ENCODE data around the gene BECN2.
"Not testable (repeated sequence)": the region's sequence is repeated elsewhere in the genome, so short reads cannot be mapped to it uniquely, and the experiment has no call there.

Gene BECN2

DNA sequence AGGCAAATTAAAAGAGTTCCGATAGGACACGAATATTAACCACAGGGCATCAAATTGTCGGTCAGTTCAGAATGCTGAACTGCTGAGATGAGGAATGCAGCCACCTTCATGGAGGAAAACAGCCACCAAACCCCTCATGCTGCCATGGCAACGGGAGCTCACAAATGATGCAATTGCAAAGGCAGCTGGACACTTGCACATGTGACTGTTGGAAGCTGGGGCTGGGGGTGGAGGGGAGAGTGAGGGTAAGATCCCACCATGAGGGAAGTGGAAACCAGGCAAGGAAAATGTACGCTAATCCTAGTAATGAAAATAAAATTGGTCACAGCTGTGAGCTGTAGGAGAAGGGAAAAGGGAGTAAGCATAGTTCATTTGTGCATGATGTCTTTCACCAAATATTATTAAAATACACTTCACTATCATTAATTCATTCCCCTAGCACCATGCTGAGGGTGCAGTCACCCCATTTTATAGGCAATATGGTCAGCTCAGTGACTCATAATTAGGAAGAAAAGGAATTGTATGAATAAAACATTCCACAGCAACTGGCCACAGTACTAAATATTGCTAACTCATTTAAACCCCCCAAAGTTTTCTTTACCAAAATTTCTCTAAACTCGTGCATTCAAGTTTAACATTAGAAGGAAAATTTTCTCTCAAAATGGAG, 15.3 kb downstream of the BECN2 start:
- DNase-seq (ENCODE audit: extremely low spot score, insufficient read length, low read depth): no peak
- no peak for FAIRE-seq

DNA sequence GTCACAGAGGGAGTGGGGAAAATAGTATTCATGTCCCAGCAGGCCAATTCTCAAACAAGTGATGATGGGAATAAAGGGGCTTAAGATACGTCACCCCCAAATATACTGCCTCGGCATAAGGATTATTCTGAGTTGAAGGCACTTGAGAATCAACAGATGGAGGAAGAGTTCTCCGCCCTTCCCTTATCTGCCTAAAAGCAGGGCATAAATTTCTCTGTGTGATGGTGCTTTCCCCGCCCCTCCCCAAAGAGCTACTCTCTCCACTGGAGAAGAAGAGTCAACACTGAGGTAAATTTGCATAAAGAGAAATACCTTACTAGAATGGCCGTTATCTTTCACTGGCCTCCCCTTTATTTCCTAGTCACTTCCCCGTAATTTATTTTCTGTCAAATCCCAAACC, 18.7 kb downstream of the BECN2 start:
- no peak for DNase-seq (ENCODE audit: extremely low spot score, insufficient read length, low read depth)
- FAIRE-seq: no peak

DNA sequence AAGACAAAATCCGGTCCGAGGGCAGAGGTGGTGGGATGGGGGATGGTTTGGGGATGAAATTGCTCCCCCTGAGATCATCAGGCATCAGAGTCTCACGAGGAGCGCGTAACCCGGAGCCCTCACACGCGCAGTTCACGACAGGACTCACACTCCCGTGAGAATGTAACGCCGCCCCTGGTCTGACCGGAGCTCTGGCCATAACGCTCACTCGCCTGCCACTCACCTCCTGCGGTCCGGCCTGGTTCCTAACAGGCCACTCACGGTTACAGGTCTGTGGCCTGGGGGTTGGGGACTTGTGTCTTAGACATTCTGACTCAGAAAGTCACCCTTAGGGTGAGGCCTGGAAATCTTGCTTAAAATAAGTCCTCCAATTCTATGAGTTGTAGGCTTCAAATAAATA, 21.5 kb downstream of the BECN2 start:
- DNase-seq (ENCODE audit: extremely low spot score, insufficient read length, low read depth) (no peak), FAIRE-seq (no peak)

DNA sequence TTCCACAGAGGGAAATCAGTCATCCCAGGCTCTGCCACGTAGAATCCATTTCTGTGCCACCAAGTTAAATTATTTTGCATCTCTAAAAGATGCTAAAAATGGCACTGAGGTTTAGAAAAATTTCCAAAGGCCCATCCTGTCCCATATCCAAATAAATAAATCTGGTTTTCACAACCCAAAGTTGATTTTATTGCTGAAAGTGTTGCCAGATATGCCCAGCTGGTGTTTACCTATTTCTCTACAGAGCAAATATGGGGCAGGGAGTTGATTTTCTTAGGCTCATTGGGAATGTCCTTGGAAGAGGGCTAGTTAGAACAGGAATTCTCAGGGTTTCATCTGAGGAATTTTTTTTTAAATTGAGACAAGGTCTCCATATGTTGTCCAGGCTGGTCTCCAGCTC, 22.4 kb downstream of the BECN2 start:
- DNase-seq (ENCODE audit: extremely low spot score, insufficient read length, low read depth): no peak
- FAIRE-seq: no peak

DNA sequence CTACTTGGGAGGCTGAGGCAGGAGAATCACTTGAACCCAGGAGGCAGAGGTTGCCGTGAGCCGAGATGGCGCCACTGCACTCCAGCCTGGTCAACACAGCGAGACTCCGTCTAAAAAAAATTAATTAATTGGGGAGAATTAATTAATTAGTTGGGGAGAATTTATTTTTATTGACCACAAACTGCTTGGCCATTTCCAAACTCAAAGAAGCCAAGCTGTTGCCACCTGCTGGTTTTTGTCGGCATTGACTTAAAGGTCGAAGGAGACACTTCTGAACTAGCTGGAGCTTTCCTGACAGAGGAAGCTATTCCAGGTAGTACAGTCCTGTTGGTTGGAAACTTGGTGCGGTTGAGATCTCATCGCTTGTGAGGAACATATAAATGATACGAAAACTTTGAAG, 28.2 kb downstream of the BECN2 start:
- no peak for FAIRE-seq

DNA sequence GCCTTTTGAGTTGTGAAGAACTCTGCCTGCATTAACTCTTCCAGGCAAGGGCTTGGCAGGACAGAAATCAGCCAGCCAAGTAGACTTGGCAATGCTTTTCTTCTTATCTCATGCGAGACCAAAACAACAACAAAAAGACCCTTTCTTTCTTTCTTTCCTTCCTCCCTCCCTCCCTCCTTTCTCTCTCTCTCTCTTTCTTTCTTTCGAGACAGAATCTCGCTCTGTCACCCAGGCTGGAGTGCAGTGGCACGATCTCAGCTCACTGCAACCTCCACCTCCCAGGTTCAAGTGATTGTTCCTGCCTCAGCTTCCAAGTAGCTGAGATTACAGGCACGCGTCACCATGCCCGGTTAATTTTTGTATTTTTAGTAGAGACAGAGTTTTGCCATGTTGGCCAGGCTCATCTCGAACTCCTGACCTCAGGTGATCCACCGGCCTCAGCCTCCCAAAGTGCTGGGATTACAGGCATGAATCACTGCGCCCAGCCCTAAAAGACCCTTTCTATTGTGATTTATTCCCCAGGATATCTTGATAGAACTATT, 30.9 kb downstream of the BECN2 start:
- not testable (repeated sequence) for DNase-seq (ENCODE audit: extremely low spot score, insufficient read length, low read depth); FAIRE-seq

More for the DNA sequence above, 28.2 kb downstream of the BECN2 start:
- DNase-seq (ENCODE audit: extremely low spot score, insufficient read length, low read depth): no peak

DNA sequence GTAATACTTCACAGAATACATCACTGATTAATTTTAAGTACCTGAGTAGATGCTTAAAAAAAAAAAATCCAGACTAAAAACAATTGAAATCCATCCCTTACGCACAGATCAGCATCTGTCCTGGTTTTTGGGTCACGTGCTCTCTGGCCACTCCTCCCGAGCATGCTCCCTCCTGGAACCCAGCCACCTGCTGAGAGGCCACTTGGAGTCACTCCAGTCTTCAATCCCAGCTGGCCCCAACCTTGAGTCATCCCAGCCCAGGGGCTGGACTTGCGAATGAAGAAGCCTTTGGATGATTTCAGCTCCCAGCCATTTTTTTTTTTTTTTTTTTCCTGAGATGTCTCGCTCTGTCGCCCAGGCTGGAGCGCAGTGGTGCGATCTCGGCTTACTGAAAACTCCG, 32.5 kb downstream of the BECN2 start:
- DNase-seq (ENCODE audit: extremely low spot score, insufficient read length, low read depth) (no peak), FAIRE-seq (no peak)

DNA sequence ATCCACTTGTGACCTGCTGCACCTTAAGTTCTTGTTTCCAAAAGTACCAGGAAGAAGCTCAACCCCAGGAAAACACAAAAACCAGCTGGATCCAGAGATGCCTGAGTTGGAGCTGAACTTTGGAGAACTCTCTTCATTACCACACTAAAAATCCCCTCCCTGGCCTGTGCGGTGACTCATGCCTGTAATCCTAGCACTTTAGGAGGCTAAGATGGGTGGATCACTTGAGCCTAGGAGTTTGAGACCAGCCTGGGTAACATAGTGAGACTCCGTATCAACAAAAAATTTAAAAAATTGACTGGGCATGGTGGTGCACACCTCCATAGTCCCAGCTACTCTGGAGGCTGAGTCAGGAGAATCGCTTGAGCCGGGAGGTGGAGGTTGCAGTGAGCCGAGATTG, 35.2 kb downstream of the BECN2 start:
- DNase-seq (ENCODE audit: extremely low spot score, insufficient read length, low read depth) (no peak), FAIRE-seq (no peak)

DNA sequence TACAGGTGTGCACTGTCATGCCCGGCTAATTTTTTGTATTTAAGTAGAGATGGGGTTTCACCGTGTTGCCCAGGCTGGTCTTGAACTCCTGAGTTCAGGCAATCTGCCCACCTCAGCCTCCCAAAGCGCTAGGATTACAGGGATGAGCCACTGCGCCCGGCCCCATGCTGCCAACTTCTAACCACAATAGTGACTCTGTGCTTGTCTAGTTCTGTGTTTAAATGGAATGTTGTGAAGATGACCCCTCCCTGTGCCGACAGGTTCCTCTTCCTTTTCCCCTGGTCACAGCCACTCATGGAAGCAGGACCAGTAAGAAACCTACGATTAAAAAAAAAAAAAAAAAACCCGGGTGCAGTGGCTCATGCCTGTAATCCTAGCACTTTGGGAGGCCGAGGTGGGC, 36.6 kb downstream of the BECN2 start:
- no peak for DNase-seq (ENCODE audit: extremely low spot score, insufficient read length, low read depth)

DNA sequence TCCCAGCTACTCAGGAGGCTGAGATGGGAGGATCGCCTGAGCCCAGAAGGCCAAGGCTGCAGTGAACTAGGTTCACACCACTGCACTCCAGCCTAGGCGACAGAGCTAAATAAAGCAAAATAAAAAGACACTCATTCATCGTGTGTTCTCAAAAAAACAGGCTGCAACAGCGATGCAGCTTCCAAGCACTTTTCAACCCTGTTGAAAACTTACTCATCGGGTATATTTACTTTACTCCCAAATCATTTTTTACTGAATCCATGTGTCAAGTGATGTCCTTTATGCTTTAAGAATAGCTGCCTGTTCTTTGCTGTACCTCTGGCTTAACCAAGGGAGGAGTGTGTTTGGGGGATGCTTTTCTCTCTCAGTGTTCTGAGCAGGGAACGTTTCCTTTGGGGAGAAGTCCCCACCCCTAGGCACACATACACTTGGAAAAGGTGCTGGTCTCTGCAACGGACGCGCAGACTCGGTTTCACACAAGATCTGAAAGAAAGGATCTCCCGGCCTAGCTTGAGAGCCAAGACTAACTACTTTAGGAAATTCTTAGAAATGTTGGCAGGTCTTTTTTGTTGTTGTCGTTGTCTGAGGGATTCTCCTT, 39.9 kb downstream of the BECN2 start:
- DNase-seq (ENCODE audit: extremely low spot score, insufficient read length, low read depth): no peak
- no peak for FAIRE-seq

More for the DNA sequence above, 36.6 kb downstream of the BECN2 start:
- no peak for FAIRE-seq

DNA sequence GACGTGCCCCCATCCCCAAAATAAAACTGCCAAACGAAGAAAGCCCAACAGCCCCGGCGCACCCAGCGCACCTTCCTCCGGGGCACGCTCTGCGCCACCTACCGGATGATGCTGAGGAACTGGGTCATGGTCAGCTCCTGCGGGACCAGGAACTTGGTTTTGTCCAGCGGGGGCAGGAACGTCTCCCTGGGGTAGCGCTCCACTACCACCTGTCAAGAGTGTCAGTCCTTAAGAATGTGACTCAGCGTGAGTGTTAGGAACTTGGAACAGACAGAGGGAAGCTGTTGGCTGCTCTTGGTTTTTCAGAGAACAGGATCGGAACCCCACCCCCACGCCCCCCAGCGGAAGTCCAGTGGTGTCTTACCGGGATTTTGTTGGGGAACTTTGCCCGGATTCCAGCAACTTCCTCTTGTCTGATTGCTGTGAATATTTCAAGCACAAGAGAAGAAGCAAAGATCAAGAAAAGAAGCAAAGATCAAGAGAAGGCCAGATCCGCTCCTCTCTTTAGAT, 40.9 kb downstream of the BECN2 start:
- peak; percentile 35 for DNase-seq (ENCODE audit: extremely low spot score, insufficient read length, low read depth)
- peak; percentile 56 for FAIRE-seq

DNA sequence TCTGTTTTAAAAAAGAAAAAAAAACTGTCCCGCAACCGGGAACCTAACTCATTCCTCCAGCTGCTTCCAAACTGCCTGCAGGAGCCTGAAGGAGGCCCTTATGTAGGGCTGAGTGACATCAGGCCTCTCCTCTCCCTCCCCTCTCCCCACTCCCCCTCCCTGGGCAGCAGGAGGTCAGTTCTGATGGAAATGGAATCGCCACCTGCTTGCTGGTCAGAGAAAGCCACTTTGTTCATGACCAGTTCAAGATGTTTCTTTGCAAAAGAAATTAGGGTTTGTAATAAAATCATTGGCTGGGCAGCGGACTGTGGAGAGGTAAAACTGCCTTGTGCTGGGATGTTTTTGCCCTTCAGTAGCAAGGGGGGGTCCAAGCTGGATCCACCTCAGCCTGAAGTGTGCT, 41.5 kb downstream of the BECN2 start, which contains the start of gene MAP1LC3C:
MAP1LC3C (minus strand) TSS at position 73 of the 400 bp plus-strand sequence. CDS start 90 bp downstream, outside the sequence.
- DNase-seq (ENCODE audit: extremely low spot score, insufficient read length, low read depth): no peak
- no peak for FAIRE-seq

DNA sequence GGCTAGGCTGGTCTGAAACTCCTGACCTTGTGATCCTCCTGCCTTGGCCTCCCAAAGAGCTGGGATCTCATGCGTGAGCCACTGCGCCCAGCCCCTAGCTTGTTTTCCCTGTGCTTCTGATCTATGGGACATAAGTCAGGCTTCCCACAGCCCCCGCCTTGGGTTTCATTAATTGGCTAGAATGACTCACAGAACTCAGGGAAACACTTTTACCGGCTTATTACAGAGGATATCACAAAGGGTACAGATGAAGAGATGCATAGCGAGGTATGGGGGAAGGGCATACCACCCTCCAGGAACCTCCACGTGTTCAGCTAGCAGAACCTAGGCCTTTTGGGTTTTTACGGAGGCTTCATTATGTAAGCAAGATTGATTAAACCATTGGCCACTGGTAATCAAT, 42.9 kb downstream of the BECN2 start:
- DNase-seq (ENCODE audit: extremely low spot score, insufficient read length, low read depth) (no peak), FAIRE-seq (no peak)

DNA sequence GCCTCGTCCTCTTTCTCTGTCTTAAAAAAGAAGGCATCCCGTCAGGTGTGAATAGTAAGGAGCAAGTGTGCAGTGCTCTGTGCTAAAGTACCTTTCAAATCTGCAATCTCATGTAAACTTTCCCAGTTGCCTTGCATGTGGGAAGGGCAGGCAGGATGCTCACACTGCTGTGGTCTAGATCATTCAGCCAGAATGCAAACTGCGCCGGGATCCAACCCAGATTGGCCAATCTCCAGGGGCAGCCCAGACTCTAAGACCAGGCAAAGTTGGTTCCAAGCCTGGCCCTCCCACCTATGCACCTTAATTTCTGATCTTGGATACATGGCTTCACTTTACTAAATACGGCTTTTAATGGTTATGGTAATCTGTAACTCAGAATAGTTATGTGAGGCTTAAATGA, 44.5 kb downstream of the BECN2 start:
- FAIRE-seq: no peak
- no peak for DNase-seq (ENCODE audit: extremely low spot score, insufficient read length, low read depth)

DNA sequence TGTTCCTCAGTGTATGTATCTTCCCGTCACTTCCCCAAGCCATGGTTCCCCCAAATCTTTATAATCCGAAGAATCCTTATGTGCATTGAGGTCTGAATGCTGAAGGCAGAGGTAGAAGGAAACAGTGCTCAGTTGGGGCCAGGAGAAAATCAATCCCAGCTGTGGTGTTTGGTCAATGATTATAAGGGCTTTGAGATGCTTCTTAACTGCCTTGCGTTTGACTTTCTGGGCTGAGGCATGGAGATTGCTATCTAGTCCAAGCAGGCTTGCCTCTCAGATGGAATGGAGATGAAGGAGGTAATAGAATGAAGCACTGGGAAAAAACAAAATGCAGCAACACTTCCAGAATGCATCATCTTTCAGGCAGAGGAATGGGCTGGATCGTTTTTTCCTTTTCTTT, 44.9 kb downstream of the BECN2 start:
- FAIRE-seq: no peak
- DNase-seq (ENCODE audit: extremely low spot score, insufficient read length, low read depth): no peak

DNA sequence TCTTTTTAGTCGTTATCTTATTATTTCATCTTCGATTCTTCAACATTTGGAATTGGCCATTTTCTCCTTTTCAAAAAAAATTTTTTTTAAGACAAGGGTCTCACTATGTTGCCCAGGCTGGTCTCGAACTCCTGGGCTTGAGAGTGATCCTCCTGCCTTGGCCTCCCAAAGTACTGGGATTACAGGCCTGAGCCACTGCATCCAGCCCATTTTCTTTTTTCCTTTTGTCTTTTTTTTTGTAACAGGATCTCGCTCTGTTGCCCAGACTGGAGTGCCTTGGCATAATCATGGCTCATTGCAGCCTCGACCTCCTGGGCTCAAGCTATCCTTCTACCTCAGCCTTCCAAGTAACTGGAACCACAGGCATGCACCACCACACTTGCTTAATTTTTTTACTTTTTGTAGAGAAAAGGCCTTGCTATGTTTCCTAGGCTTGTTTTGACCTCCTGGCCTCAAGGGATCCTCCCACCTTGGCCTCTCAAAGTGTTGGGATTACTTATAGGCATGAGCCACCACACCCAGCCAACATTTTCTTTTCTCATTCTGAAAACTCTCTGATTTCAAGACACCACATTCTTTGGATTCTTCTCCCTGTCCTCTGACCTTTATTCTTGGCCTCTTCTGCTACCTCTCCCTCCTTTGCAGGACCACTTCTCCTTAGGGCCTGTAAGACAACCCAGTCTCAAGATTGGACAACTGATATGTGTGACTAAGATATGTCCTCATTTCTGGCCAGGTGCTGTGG, 47.4 kb downstream of the BECN2 start:
- DNase-seq (ENCODE audit: extremely low spot score, insufficient read length, low read depth) (no peak), FAIRE-seq (no peak)

DNA sequence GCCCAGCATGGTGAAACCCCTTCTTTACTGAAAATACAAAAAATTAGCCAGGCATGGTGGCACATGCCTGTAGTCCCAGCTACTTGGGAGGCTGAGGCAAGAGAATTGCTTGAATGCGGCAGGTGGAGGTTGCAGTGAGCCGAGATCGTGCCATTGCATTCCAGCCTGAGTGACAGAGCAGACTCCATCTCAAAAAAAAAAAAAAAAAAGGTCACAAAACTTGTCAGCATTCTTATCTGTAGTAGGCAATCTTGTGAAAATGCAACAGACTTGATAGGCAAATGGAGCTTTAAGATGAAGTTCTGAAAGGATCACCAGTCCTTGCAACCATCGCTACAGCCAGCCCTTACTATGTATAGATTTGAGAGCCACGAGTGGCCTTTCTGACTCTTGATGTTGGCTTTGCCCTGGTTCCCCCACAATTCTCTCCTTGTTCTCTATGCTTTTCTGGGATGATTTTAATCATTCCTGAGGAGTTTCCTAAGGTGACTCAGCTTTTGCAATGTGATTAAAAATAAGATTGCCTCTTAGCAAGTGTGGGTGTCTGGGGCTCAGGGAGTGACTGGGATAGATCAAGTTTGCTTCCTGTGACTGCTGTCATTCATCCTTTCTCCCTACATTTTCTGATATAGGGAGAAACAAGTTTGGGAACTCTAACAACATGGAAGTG, 48.4 kb downstream of the BECN2 start:
- FAIRE-seq: no peak
- no peak for DNase-seq (ENCODE audit: extremely low spot score, insufficient read length, low read depth)

DNA sequence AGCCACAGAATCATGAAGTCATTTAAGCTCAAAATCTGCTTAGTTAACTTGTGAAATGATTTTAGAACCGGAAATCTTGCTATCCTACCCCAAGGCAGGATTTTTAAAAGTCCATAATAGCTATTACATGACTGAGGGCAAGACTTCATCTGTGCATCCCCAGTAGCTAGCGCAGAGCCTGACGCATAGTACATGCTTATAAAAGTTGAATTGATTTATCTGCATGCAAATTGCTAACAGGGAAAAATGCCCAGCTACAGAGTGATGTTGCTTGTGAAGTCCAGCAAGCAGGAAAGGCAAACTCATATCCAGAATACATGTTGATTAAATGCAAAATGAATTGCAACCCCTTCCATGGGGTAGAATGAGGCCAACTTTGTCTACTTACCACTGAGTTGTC, 49.4 kb downstream of the BECN2 start:
- FAIRE-seq (no peak), DNase-seq (ENCODE audit: extremely low spot score, insufficient read length, low read depth) (no peak)
